Measurements from ENCODE around the gene PLAAT2.

Gene PLAAT2

GRCh38 chr11:63609971-63610580 is 46.9 kb upstream of the PLAAT2 start:
- TF ChIP-seq FOXP2 (optimal IDR thresholded peaks at IDR 0.05; ENCODE audit: borderline replicate concordance, extremely low read depth, extremely low read length, insufficient read depth) (no peak), POLR2AphosphoS5 (IDR thresholded peaks at IDR 0.05; ENCODE audit: low read depth, low read length) (no peak), TAF1 (IDR thresholded peaks at IDR 0.05; ENCODE audit: borderline replicate concordance, insufficient read depth, low read length) (no peak), SIN3A (IDR thresholded peaks at IDR 0.05; ENCODE audit: borderline replicate concordance, insufficient read depth, low read length) (no peak)
- TF ChIP-seq, protein P1, sequence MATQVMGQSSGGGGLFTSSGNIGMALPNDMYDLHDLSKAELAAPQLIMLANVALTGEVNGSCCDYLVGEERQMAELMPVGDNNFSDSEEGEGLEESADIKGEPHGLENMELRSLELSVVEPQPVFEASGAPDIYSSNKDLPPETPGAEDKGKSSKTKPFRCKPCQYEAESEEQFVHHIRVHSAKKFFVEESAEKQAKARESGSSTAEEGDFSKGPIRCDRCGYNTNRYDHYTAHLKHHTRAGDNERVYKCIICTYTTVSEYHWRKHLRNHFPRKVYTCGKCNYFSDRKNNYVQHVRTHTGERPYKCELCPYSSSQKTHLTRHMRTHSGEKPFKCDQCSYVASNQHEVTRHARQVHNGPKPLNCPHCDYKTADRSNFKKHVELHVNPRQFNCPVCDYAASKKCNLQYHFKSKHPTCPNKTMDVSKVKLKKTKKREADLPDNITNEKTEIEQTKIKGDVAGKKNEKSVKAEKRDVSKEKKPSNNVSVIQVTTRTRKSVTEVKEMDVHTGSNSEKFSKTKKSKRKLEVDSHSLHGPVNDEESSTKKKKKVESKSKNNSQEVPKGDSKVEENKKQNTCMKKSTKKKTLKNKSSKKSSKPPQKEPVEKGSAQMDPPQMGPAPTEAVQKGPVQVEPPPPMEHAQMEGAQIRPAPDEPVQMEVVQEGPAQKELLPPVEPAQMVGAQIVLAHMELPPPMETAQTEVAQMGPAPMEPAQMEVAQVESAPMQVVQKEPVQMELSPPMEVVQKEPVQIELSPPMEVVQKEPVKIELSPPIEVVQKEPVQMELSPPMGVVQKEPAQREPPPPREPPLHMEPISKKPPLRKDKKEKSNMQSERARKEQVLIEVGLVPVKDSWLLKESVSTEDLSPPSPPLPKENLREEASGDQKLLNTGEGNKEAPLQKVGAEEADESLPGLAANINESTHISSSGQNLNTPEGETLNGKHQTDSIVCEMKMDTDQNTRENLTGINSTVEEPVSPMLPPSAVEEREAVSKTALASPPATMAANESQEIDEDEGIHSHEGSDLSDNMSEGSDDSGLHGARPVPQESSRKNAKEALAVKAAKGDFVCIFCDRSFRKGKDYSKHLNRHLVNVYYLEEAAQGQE (IDR thresholded peaks at IDR 0.05; ENCODE audit: insufficient read depth in 1 of 2, low read depth in 2 of 2, low read length in 2 of 2): no peak

- TF ChIP-seq, protein P1 (IDR thresholded peaks at IDR 0.05; ENCODE audit: insufficient read depth in 1 of 2, low read depth in 2 of 2, low read length in 2 of 2): no peak
- TF ChIP-seq SIN3A (IDR thresholded peaks at IDR 0.05; ENCODE audit: borderline replicate concordance, insufficient read depth, low read length) (no peak), POLR2AphosphoS5 (IDR thresholded peaks at IDR 0.05; ENCODE audit: low read depth, low read length) (no peak), TAF1 (IDR thresholded peaks at IDR 0.05; ENCODE audit: borderline replicate concordance, insufficient read depth, low read length) (no peak), FOXP2 (optimal IDR thresholded peaks at IDR 0.05; ENCODE audit: borderline replicate concordance, extremely low read depth, extremely low read length, insufficient read depth) (no peak)
These were observed 46.4 kb upstream of the PLAAT2 start for GRCh38 chr11:63609536-63609935.

GRCh38 chr11:63608353-63609345 is 45.5 kb upstream of the PLAAT2 start:
- TF ChIP-seq SIN3A (IDR thresholded peaks at IDR 0.05; ENCODE audit: borderline replicate concordance, insufficient read depth, low read length) (no peak), POLR2AphosphoS5 (IDR thresholded peaks at IDR 0.05; ENCODE audit: low read depth, low read length) (no peak), FOXP2 (optimal IDR thresholded peaks at IDR 0.05; ENCODE audit: borderline replicate concordance, extremely low read depth, extremely low read length, insufficient read depth) (no peak), TAF1 (IDR thresholded peaks at IDR 0.05; ENCODE audit: borderline replicate concordance, insufficient read depth, low read length) (no peak)
- TF ChIP-seq, protein P1 (IDR thresholded peaks at IDR 0.05; ENCODE audit: insufficient read depth in 1 of 2, low read depth in 2 of 2, low read length in 2 of 2): no peak

DNA sequence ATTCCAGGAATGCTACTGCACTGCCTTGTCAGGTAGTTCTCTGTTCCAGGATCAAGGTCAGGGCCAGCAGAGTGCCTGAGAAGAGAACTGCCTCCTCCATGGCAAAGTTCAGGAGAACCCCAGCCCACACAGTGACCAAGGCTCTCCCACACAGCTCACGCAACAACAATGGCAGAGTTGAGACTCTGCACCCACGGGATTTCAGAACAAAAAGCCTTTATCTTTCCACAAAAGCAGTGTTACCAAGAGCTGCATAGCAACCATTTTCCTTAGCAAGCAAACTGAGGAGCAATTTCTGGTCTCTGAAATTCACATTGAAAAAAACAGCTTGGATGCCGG is 40.0 kb upstream of the PLAAT2 start:
- TF ChIP-seq FOXP2 (optimal IDR thresholded peaks at IDR 0.05; ENCODE audit: borderline replicate concordance, extremely low read depth, extremely low read length, insufficient read depth) (no peak), POLR2AphosphoS5 (IDR thresholded peaks at IDR 0.05; ENCODE audit: low read depth, low read length) (no peak), TAF1 (IDR thresholded peaks at IDR 0.05; ENCODE audit: borderline replicate concordance, insufficient read depth, low read length) (no peak), SIN3A (IDR thresholded peaks at IDR 0.05; ENCODE audit: borderline replicate concordance, insufficient read depth, low read length) (no peak)
- TF ChIP-seq, protein P1 (IDR thresholded peaks at IDR 0.05; ENCODE audit: insufficient read depth in 1 of 2, low read depth in 2 of 2, low read length in 2 of 2): no peak

Data from PFSK-1 (cell line).